AG08396 (cell line): ENCODE measurements around the gene SIMC1.

ENCODE experiments used
- DNase-seq: peaks from one replicate; pipeline ENCODE4 v3.0.0; 2012; ENCODE audit warnings: low spot score, mixed read lengths

SIMC1 gene

GRCh38 chr5:176364765-176365350 lies 126.6 kb downstream of the SIMC1 start:
- DNase-seq = no peak

GRCh38 chr5:176365351-176366231 lies 127.4 kb downstream of the SIMC1 start, which contains the start of gene ARL10:
TSS of gene ARL10 (plus strand) at chr5:176365487. CDS start at chr5:176365564, 77 bp downstream.
- peak; percentile 91 for DNase-seq

GRCh38 chr5:176366232-176366894 lies 128.1 kb downstream of the SIMC1 start:
- no peak for DNase-seq

GRCh38 chr5:176368726-176369125 lies 130.5 kb downstream of the SIMC1 start:
- DNase-seq = no peak

GRCh38 chr5:176369934-176370711 lies 131.9 kb downstream of the SIMC1 start:
- DNase-seq = no peak

- no peak for DNase-seq
These were observed 133.7 kb downstream of the SIMC1 start for GRCh38 chr5:176371621-176372539.

- DNase-seq = no peak
These were observed 135.0 kb downstream of the SIMC1 start for GRCh38 chr5:176373100-176373818.

- DNase-seq = no peak
These were observed 141.7 kb downstream of the SIMC1 start for GRCh38 chr5:176379881-176380280.

- DNase-seq = peak; percentile 27
These were observed 143.2 kb downstream of the SIMC1 start for GRCh38 chr5:176381423-176381822.

GRCh38 chr5:176381979-176382378 lies 143.8 kb downstream of the SIMC1 start:
- no peak for DNase-seq

GRCh38 chr5:176382721-176383120 lies 144.5 kb downstream of the SIMC1 start:
- DNase-seq = no peak

GRCh38 chr5:176383248-176383905 lies 145.2 kb downstream of the SIMC1 start:
- no peak for DNase-seq

- DNase-seq = no peak
These were observed 145.7 kb downstream of the SIMC1 start for GRCh38 chr5:176383961-176384360.

GRCh38 chr5:176384366-176384930 lies 146.2 kb downstream of the SIMC1 start:
- DNase-seq = no peak

GRCh38 chr5:176384991-176385390 lies 146.8 kb downstream of the SIMC1 start:
- DNase-seq = no peak

GRCh38 chr5:176386491-176386890 lies 148.3 kb downstream of the SIMC1 start:
- DNase-seq = no peak

GRCh38 chr5:176387384-176387925 lies 149.2 kb downstream of the SIMC1 start:
- DNase-seq = no peak

GRCh38 chr5:176388003-176388443 lies 149.8 kb downstream of the SIMC1 start:
- DNase-seq = peak; percentile 36
